ENCODE results near the gene CRTC1. TPM values are rescaled to one million over a fixed set of nuclear protein-coding genes. Genes with fewer than 3 reads are reported as not detected.
A peak's percentile ranks its signal among the peaks of the same experiment; 100 is the strongest.

The CRTC1 gene
- total and polyA plus RNA-seq, 10 donors: 3.1 to 15.7 (median 8.2) TPM

DNA sequence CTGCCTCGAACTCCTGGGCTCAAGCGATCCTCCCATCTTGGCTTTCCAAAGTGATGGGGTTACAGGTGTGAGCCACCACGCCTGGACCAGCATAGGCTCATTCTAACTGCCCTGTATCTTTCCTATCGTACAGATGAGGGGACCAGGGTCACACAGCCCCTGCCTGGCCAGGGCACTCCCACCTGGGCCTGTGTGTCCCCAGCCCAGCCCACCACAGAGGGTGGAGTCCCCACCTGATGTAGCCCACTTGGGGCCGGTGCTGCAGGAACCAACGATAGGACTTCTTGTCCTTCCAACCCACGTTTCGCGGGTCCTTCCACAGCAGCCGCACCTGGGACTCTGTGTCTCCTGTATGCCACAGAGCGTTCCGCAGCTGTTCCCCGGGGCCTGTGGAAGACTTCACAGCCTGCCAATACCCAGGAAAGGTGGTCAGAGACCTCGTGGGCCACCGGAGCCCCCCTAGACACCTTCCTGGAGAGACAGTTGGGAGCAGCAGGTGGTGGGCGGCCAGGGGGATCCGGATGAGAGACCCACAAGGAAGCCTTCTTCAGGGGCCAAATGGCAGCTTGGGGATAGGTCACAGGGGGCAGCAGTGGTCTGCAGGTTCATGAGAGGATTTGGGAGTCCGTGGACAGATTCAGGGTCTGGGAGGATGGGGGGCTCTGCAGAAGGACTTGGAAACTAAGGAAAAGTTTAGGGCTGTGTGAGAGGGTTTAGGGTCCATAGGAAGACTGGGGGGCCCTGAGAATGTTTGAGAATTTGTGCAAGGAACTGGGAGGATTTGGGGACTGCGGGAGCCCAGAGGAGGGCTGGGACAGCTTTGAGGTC lies 100.7 kb downstream of the CRTC1 start:
- Histone ChIP-seq H3K4me3 (no peak overlapping the region), H3K9me3 (no peaks in the 10 kb centered on the region), H3K36me3 (no peaks in the 10 kb centered on the region), H3K4me1 (peaks cover 11 to 39% (median 28%) of the 10 kb centered on the region in 6 donors), H3K27ac (no peak overlapping the region), H3K27me3 (replicated peaks in 1 of 7) (peaks cover 4 to 92% (median 51%) of the 10 kb centered on the region in 7 donors)
- TF ChIP-seq POLR2A (IDR thresholded peaks at IDR 0.05) (no peak), POLR2AphosphoS5 (IDR thresholded peaks at IDR 0.05) (peak in 1 of 3 donors; percentile 16)
- intact Hi-C loops (cut with DNase I; ENCODE audit: low total_unique reads): no loop called here
- DNase-seq: no peak
- WGBS, 5 donors: 84 to 88% (median 86%) methylated on average over 14 to 19 of the region's 19 CpGs

DNA sequence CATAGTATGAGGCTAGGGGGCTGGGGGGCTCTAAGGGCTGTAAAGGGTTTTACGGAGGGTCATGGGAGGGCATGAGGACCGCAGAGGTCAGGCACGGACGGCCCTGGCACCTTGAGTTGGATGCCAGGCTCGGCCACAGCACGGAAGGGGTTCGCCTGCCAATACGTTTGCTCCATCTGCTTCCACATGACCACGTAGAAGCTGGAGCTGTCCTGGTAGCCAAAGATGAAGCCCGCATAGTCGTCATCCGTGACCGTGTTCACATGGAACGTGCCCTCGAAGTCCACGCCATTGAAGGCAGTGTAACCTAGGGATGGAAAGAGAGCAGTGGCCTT lies 101.3 kb downstream of the CRTC1 start:
- WGBS, 5 donors: 73 to 85% (median 75%) methylated on average over 14 to 16 of the region's 16 CpGs
- intact Hi-C loops (cut with DNase I; ENCODE audit: low total_unique reads): no loop called here
- H3K4me3 ChIP-seq: no peak overlapping the region

DNA sequence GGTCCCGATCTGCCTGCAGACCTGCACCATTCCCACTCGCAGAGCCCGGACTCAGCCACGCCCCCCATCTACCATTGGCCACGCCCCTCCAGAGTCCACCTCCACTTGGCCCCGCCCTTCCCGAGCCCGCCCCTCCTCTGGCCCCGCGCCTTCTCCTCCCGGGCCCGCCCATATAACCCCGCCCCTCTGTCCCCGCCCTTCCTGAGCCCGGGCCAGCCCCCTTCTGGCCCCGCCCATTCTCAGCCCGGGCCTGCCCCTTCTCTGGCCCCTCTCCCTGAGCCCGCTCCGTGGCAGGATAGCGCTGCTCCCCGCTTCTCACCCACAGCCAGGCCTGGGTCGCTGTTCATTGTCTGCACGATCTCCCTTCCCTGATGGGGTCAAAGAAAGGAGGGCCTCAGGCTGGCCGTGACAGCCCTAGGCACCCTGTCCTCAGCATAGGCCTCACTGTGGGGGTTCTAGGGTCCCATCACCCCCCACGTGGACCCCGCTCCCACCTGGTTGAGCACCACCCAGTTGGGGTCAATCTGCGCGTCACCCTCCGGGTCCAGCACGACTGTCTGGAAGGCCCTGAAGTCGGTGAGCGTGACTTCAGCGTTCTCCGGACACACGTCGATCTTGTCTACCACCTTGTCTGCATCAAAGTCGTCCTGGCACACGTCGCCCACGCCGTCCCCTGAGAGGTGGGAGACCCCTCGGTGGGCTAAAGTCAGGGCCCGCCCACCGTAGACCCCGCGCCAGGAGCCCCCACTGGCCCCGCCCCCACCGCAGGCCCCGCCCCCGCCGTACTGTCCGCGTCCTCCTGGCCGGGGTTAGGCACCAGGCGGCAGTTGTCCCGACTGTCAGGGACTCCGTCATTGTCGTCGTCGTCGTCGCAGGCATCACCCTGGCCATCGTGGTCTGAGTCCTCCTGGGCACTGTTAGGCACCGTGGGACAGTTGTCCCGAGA lies 102.0 kb downstream of the CRTC1 start:
- 10 to 16% (median 13%) methylated on average over 32 to 65 of the region's 65 CpGs for WGBS, 5 donors
- H3K27me3 ChIP-seq (replicated peaks in 1 of 7): peaks cover 4 to 92% (median 64%) of the 10 kb centered on the region in 7 donors
- peak overlapping the region in 1 of 8 donors; percentile 50 for H3K4me3 ChIP-seq
- no peak for TF ChIP-seq POLR2A (IDR thresholded peaks at IDR 0.05)
- TF ChIP-seq POLR2AphosphoS5 (IDR thresholded peaks at IDR 0.05): peak in 1 of 3 donors; percentile 9
- no peak for DNase-seq
- peaks cover 23 to 52% (median 41%) of the 10 kb centered on the region in 6 donors for H3K4me1 ChIP-seq
- intact Hi-C loops (cut with DNase I; ENCODE audit: low total_unique reads): no loop called here
- no peaks in the 10 kb centered on the region for H3K9me3 ChIP-seq
- H3K36me3 ChIP-seq: no peaks in the 10 kb centered on the region
- H3K27ac ChIP-seq: no peak overlapping the region

More for the DNA sequence above, 101.3 kb downstream of the CRTC1 start:
- no peak for DNase-seq
- Histone ChIP-seq H3K36me3 (no peaks in the 10 kb centered on the region), H3K4me1 (peaks cover 17 to 45% (median 34%) of the 10 kb centered on the region in 6 donors), H3K9me3 (no peaks in the 10 kb centered on the region), H3K27ac (no peak overlapping the region), H3K27me3 (replicated peaks in 1 of 7) (peaks cover 4 to 92% (median 57%) of the 10 kb centered on the region in 7 donors)
- no peak for TF ChIP-seq POLR2A (IDR thresholded peaks at IDR 0.05)
- TF ChIP-seq POLR2AphosphoS5 (IDR thresholded peaks at IDR 0.05): no peak
- TF ChIP-seq, protein P1, sequence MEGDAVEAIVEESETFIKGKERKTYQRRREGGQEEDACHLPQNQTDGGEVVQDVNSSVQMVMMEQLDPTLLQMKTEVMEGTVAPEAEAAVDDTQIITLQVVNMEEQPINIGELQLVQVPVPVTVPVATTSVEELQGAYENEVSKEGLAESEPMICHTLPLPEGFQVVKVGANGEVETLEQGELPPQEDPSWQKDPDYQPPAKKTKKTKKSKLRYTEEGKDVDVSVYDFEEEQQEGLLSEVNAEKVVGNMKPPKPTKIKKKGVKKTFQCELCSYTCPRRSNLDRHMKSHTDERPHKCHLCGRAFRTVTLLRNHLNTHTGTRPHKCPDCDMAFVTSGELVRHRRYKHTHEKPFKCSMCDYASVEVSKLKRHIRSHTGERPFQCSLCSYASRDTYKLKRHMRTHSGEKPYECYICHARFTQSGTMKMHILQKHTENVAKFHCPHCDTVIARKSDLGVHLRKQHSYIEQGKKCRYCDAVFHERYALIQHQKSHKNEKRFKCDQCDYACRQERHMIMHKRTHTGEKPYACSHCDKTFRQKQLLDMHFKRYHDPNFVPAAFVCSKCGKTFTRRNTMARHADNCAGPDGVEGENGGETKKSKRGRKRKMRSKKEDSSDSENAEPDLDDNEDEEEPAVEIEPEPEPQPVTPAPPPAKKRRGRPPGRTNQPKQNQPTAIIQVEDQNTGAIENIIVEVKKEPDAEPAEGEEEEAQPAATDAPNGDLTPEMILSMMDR (IDR thresholded peaks at IDR 0.05 in 8 of 11, conservative IDR thresholded peaks at IDR 0.05 in 3 of 11): no peak

DNA sequence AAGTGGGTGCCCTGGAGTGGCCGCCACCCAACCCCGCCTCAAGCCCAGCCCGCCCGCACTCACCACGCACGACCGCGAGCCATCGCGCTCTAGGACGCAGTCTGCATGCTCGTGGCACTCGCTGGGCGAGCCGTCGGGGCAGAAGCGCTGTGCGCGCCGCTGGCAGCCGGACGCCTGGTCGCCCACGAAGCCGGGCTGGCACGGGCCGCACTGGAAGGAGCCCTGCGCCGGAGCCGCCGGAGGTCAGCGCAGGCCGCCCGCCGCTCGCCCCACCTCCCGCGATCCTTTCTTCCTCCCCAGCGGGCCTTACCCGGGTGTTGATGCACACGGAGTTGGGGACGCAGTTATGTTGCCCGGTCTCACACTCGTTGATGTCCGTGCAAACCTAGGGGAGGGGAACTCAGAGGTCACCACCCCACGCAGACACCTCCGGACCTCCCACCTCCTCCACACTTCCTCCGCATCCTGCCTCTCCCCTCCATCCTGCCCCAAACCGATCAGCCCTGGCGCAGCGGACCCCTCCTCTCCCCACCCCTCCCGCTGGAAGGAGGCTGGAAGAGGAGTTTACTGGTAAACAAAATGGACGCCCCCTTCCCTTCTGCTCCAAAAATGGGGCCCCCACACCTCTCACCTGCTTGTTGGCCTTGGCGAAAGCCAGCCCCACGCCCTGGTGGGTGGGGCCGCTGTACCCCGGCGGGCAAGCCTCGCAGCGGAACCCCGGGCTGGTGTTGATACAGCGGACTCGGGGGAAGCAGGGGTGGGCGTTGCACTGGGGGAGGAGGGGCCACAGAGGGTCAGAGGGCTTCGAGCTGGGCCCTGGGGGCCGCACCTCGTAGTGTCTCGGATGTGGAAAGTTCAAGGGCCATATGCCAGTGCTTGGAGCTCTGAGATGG lies 105.3 kb downstream of the CRTC1 start:
- peak; percentile 58 for DNase-seq
- H3K36me3 ChIP-seq: no peaks in the 10 kb centered on the region
- no peak for TF ChIP-seq POLR2AphosphoS5 (IDR thresholded peaks at IDR 0.05)
- no peak for TF ChIP-seq POLR2A (IDR thresholded peaks at IDR 0.05)
- TF ChIP-seq, protein P1 (IDR thresholded peaks at IDR 0.05 in 8 of 11, conservative IDR thresholded peaks at IDR 0.05 in 3 of 11): no peak
- intact Hi-C loops (cut with DNase I; ENCODE audit: low total_unique reads): no loop called here
- H3K27ac ChIP-seq: no peak overlapping the region
- H3K9me3 ChIP-seq: no peaks in the 10 kb centered on the region
- H3K4me1 ChIP-seq: peaks cover 27 to 61% (median 49%) of the 10 kb centered on the region in 6 donors
- 4 to 6% (median 5%) methylated on average over 27 to 68 of the region's 68 CpGs for WGBS, 5 donors
- H3K27me3 ChIP-seq (replicated peaks in 1 of 7): peaks cover 4 to 100% (median 87%) of the 10 kb centered on the region in 7 donors
- H3K4me3 ChIP-seq: peak overlapping the region in 3 of 8 donors; percentile 33 to 67 (median 33)
